MM.1S (cell line): ENCODE data around the gene OSBPL5.

Experiments used
- DNase-seq: peaks from one replicate; pipeline ENCODE4 v3.0.0-alpha.2; 2015
- H2AFZ ChIP-seq: fragments of 300-600 bp; sonication (generic); 2 replicates; pipeline ENCODE4 v1.6.0; 2016; ENCODE audit warnings: antibody characterized with exemption, low read length
- H3F3A ChIP-seq: fragments of 300-600 bp; sonication (generic); 2 replicates; pipeline ENCODE4 v1.6.1; 2016; ENCODE audit warnings: mild to moderate bottlenecking, antibody characterized with exemption, low read length, moderate library complexity, mixed read lengths; ENCODE audit not compliant: insufficient read depth
- H3K27ac ChIP-seq: fragments of 300-600 bp; sonication (generic); 2 replicates; pipeline ENCODE4 v1.5.1; 2016; ENCODE audit warnings: mild to moderate bottlenecking, low read length
- H3K27me3 ChIP-seq: fragments of 300-600 bp; sonication (generic); replicated peaks from 2 replicates; pipeline ENCODE4 v1.6.0; 2016; ENCODE audit warnings: low read length; ENCODE audit not compliant: insufficient read depth
- H3K36me3 ChIP-seq: fragments of 300-600 bp; sonication (generic); replicated peaks from 2 replicates; pipeline ENCODE4 v1.6.1; 2016; ENCODE audit warnings: mild to moderate bottlenecking, low read length, mixed read lengths; ENCODE audit not compliant: insufficient read depth
- H3K4me1 ChIP-seq: fragments of 300-600 bp; sonication (generic); 2 replicates; pipeline ENCODE4 v1.6.1; 2016; ENCODE audit warnings: low read length, mixed read lengths
- H3K4me2 ChIP-seq: fragments of 300-600 bp; sonication (generic); 2 replicates; pipeline ENCODE4 v1.6.0; 2016; ENCODE audit warnings: low read depth, low read length
- H3K4me3 ChIP-seq: fragments of 300-600 bp; sonication (generic); 2 replicates; pipeline ENCODE4 v1.5.1; 2016; ENCODE audit warnings: low read length, mixed read lengths
- H3K79me2 ChIP-seq: fragments of 300-600 bp; sonication (generic); 2 replicates; pipeline ENCODE4 v1.6.1; 2016; ENCODE audit warnings: mixed run types, low read length, mixed read lengths
- H3K9ac ChIP-seq: fragments of 300-600 bp; sonication (generic); 2 replicates; pipeline ENCODE4 v1.6.1; 2016; ENCODE audit warnings: low read length, mixed read lengths
- H3K9me2 ChIP-seq: fragments of 300-600 bp; sonication (generic); replicated peaks from 2 replicates; pipeline ENCODE4 v1.6.1; 2016; ENCODE audit warnings: mild to moderate bottlenecking, low read length, mixed read lengths; ENCODE audit not compliant: insufficient read depth
- H3K9me3 ChIP-seq: fragments of 300-600 bp; sonication (generic); replicated peaks from 2 replicates; pipeline ENCODE4 v1.6.1; 2016; ENCODE audit warnings: mild to moderate bottlenecking, low read length, mixed read lengths; ENCODE audit not compliant: insufficient read depth
- H4K20me1 ChIP-seq: fragments of 300-600 bp; sonication (generic); 2 replicates; pipeline ENCODE4 v1.6.1; 2016; ENCODE audit warnings: mild to moderate bottlenecking, low read length, moderate library complexity, mixed read lengths; ENCODE audit not compliant: insufficient read depth
- EZH2 ChIP-seq: fragments of 300-600 bp; sonication (generic); optimal IDR thresholded peaks from 2 replicates; pipeline ENCODE3; 2017; ENCODE audit warnings: low read depth, mild to moderate bottlenecking, antibody characterized with exemption, low read length, mixed read lengths
- EZH2phosphoT487 ChIP-seq: fragments of 300-600 bp; sonication (generic); IDR thresholded peaks from 2 replicates; pipeline ENCODE4 v1.6.1; 2018; ENCODE audit warnings: antibody characterized with exemption, low read length
- TF ChIP-seq, protein P1 (sequence below): fragments of 300-600 bp; sonication (generic); IDR thresholded peaks from 2 replicates; pipeline ENCODE4 v1.5.1; 2016; ENCODE audit warnings: antibody characterized with exemption, low read length, mixed read lengths

Gene OSBPL5

DNA sequence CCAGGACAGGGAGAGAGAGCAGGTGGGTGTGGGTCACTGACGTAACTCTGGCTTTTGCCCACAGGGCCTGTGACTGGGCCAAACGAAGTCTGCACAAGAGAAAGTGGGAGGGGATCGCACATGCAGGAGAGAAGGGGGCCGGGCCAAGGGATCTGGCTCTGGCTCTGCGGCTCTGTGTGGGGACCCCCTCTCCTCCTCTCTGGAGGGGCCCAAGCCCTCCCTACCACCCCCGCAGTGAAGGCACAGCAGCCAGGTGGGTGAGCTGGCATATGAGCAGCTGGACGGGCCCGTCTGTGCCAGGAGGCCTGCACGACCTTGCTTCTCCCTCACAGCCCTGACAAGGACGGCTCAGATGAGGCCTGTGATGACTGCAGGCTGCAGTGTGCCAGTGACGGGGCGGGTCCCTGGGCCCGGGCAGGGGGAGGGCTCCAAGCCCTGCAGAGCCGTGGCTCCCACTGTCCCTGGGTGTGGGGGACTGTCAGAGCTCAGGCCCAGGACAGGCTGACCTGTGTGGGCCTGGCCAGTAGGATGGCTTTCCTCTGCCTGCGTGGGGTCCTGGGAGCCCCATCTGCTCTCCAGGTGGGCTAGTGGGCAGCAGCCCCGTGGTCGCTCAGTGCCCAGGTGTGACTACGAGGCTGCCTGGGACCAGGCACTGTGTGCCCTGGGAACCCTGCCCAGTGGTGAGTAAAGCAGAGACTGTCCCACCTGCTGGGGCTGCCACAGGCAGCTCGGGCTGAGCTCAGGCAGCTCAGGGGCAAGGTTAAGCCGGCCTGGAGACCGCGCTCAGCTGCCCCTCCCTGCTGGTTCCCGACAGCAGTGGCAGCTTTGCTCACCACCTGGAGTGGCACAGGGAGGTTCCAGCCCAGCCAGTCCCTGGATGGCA is 31.3 kb upstream of the OSBPL5 start:
- Histone ChIP-seq H3K4me2 (no peak overlapping the region), H3K79me2 (no peaks in the 10 kb centered on the region), H3K4me1 (no peaks in the 10 kb centered on the region), H4K20me1 (no peaks in the 10 kb centered on the region), H2AFZ (no peak overlapping the region), H3K9me2 (no peaks in the 10 kb centered on the region), H3K9me3 (no peaks in the 10 kb centered on the region), H3F3A (no peaks in the 10 kb centered on the region), H3K27me3 (peaks cover 82% of the 10 kb centered on the region), H3K9ac (no peak overlapping the region), H3K27ac (no peak overlapping the region), H3K4me3 (no peak overlapping the region), H3K36me3 (no peaks in the 10 kb centered on the region)
- no peak for DNase-seq
- TF ChIP-seq EZH2phosphoT487 (no peak), EZH2 (no peak)

DNA sequence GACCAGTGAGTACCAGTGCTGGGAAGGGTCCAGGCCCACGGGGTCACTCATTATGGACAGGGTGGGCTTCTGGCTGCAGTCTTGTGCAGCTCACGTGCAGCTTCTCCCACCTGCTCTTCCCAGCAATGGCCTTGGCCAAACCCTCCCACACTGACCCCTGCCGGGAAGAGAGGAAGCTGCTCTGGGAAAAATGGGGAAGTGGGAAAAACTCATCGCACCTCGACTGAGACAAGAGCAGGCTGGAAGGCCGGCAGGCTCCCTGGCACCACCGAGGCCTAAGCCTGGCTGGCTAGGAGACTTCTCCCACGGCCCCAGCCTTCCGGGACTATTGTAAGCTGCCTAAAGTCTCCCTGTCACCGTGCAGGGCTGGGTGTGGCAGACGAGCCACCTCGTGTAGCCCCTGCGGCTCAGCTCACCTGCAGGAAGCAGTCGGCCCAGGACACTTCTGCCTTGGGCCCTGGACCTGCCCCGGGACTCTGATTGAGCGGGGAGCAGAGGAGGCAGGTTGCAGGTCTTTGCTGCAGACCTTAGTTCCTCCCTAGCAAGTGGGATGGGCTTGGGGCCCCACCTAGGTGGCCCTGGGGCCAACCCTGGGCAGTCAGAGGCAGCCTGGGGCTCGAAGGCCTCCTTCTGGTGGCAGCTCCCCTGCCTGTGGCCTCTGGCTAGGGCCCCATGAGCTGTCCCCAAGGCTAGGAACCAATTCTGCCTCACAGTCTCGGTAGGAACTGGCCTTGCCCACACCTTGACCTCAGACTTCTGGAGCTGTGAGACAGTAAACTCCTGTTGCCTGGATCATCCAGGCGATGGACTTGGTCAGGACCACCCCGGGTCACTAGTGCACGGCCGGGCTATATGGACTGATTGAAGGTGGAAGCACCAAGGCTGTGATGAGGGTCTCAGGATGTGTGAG is 30.4 kb upstream of the OSBPL5 start:
- H3F3A ChIP-seq = no peaks in the 10 kb centered on the region
- TF ChIP-seq EZH2 (no peak), EZH2phosphoT487 (no peak)
- TF ChIP-seq, protein P1, sequence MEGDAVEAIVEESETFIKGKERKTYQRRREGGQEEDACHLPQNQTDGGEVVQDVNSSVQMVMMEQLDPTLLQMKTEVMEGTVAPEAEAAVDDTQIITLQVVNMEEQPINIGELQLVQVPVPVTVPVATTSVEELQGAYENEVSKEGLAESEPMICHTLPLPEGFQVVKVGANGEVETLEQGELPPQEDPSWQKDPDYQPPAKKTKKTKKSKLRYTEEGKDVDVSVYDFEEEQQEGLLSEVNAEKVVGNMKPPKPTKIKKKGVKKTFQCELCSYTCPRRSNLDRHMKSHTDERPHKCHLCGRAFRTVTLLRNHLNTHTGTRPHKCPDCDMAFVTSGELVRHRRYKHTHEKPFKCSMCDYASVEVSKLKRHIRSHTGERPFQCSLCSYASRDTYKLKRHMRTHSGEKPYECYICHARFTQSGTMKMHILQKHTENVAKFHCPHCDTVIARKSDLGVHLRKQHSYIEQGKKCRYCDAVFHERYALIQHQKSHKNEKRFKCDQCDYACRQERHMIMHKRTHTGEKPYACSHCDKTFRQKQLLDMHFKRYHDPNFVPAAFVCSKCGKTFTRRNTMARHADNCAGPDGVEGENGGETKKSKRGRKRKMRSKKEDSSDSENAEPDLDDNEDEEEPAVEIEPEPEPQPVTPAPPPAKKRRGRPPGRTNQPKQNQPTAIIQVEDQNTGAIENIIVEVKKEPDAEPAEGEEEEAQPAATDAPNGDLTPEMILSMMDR = no peak
- no peak overlapping the region for H3K9ac ChIP-seq
- no peaks in the 10 kb centered on the region for H3K79me2 ChIP-seq
- no peaks in the 10 kb centered on the region for H3K9me3 ChIP-seq
- no peaks in the 10 kb centered on the region for H3K4me1 ChIP-seq
- no peak for DNase-seq
- H4K20me1 ChIP-seq = no peaks in the 10 kb centered on the region
- H3K4me2 ChIP-seq = no peak overlapping the region
- no peaks in the 10 kb centered on the region for H3K9me2 ChIP-seq
- H3K27ac ChIP-seq = no peak overlapping the region
- peaks cover 80% of the 10 kb centered on the region for H3K27me3 ChIP-seq
- H3K4me3 ChIP-seq = no peak overlapping the region
- H3K36me3 ChIP-seq = no peaks in the 10 kb centered on the region
- no peak overlapping the region for H2AFZ ChIP-seq

DNA sequence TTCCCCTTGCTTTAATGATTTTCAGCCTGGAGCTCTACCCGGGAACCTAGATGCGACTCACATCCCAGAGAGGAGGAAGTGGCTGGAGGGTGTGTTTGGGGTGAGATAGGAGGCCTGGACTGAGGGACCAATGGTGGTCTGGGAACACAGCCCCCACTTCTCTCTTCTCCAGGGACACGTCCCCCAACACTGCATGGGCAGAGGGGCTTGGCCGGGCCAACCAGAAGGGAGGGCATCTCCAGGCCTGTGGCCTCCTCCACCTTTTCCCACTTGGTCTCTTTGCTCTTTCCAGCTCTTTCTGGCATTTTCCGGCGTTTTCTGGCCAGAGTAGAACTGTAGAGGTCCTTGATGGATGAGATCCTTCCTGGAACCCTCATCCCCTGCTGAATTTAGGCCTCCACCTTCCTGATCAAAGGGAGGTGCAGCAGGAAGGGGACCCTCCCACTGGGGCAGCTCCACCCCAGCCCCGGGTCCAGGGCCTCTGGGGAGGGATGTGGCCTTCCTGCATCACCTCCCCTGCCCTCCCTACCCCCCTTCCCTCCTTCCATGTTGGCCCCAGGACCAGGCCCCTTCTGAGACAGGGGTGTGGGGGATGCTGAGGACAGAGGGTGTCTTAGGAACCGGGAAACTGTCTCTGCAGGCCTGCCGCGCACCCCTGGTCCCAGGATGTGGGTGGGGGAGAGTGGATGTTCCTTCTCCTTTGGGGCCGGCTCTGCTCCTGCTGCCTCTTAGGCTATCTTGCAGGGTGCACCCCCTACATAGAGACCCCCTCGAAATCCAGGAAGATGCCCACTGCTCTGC is 29.1 kb upstream of the OSBPL5 start:
- TF ChIP-seq, protein P1 = no peak
- no peak for TF ChIP-seq EZH2phosphoT487
- no peak for TF ChIP-seq EZH2
- Histone ChIP-seq H3K27me3 (peaks cover 79% of the 10 kb centered on the region), H3K27ac (no peak overlapping the region), H3K4me2 (no peak overlapping the region), H3K9ac (no peak overlapping the region), H4K20me1 (no peaks in the 10 kb centered on the region), H3F3A (no peaks in the 10 kb centered on the region), H3K4me1 (no peaks in the 10 kb centered on the region), H3K79me2 (no peaks in the 10 kb centered on the region), H3K36me3 (no peaks in the 10 kb centered on the region), H3K4me3 (no peak overlapping the region), H3K9me2 (no peaks in the 10 kb centered on the region), H2AFZ (no peak overlapping the region), H3K9me3 (no peaks in the 10 kb centered on the region)
- no peak for DNase-seq
